ENCODE measurements around the gene CYP27B1. TPM values are rescaled to one million over a fixed set of nuclear protein-coding genes. Genes with fewer than 3 reads are reported as not detected.

CYP27B1 gene
- total RNA-seq, 4 donors from 2014 or later = 0.27 to 0.57 (median 0.31) TPM; not detected in 1

- no peak for ATAC-seq
- 43 to 61% methylated on average over 6 to 7 of the region's 21 CpGs for WGBS, 2 donors (ENCODE audit: low coverage in 1 of 2)
- no peak for TF ChIP-seq POLR2A (IDR thresholded peaks at IDR 0.05)
- TF ChIP-seq POLR2AphosphoS5 (IDR thresholded peaks at IDR 0.05) = no peak
- no peak for TF ChIP-seq EP300 (IDR thresholded peaks at IDR 0.05)
- no peak for TF ChIP-seq CTCF (IDR thresholded peaks at IDR 0.05)
- peaks cover 78% of the 10 kb centered on the region for H3K27me3 ChIP-seq
- no peaks in the 10 kb centered on the region for H3K9me3 ChIP-seq
- H3K36me3 ChIP-seq = no peaks in the 10 kb centered on the region
- no peak overlapping the region for H3K4me3 ChIP-seq
- H3K4me1 ChIP-seq = peaks cover 0 to 28% (median 4%) of the 10 kb centered on the region in 3 donors
- H3K27ac ChIP-seq = peak overlapping the region in 1 of 4 donors; percentile 74
These were observed 39.0 kb downstream of the CYP27B1 start for GRCh38 chr12:57727758-57728395.

DNA sequence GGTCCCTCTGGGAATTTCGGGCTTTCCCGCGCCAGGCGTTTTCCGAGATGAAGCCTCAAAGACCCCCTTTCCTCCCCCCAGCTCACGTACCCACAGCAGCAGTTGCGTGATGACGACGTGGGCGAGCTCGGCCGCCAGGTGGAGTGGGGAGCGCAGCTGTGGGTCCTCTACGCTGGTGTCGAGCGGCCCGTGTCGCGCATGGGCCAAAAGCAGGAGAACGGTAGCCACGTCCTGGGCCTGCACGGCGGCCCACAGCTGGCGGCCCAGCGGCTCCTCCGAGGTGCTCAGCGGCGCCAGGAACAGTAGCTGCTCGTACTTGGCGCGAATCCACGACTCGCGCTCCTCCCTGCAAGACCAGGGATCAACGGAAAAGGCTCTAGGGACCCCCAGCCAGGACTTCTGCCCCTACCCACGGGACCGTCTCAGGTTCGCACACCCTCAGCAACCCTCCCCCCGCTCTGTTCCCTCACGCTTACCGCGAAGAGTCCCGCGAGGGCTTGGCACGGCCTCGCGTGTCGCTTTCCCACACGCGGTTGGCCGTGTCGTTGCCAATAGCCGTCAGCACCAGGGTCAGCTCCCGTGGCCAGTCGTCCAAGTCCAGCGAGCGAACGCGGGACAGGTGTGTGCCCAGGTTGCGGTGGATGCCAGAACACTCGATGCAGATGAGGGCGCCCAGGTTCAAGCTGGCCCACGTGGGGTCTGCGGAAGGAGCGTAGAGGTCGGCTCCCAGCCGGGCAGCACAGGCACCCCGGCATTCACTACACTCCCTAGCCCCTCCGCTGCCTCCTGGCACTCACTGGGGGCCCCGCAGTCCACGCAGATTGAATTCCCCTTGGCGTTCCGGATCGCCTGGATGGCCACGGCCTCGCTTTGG, 39.8 kb downstream of the CYP27B1 start:
- Histone ChIP-seq H3K27me3 (peaks cover 70% of the 10 kb centered on the region), H3K27ac (peak overlapping the region in 2 of 4 donors; percentile 54 to 74), H3K36me3 (peaks cover 0 to under 1% of the 10 kb centered on the region in 2 donors), H3K4me1 (peaks cover 0 to 28% (median 4%) of the 10 kb centered on the region in 3 donors), H3K9me3 (no peaks in the 10 kb centered on the region), H3K4me3 (peak overlapping the region; percentile 12 to 74)
- TF ChIP-seq CTCF (IDR thresholded peaks at IDR 0.05) (peak in 3 of 4 experiments; percentile 44 to 47 (median 46)), POLR2AphosphoS5 (IDR thresholded peaks at IDR 0.05) (no peak)
- WGBS, 2 donors (ENCODE audit: low coverage in 1 of 2) = no CpG with 5 or more reads among the region's 76 CpGs
- peak; percentile 34 for ATAC-seq

DNA sequence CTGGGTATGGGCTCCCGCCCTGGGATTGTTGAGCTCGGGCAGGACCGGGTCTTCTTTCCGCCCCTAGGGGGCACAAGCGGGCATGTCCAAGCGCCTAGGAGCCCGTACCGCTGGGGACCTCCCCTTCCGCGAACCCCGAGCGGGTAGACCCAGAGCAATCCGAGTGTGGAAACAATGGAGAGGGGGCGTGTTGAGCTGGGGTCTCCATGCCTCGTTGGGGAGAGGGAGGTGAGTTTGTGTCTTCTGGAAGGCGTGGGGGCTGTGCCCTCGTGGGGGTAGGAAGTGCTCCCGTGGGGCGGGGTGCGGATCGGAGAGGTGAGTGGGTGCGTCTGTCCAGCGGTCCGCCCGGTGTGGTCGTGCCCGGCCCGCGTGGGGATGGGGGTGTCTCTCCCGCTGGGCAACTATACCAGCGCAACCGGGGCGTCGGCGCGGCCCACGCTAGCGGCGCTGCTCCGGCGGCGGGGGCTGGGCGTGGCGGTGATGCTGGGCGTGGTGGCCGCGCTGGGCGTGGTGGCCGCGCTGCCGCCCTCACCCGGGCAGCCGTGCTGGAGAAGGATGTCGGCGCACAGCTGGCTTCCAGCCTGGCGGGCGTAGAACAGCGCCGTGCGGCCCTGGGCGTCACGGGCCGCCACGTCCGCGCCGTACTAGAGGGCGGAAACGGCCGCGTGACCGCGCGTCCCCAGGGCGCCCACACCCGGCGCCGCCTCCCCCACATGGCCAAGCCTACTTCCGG, 40.6 kb downstream of the CYP27B1 start:
- peaks cover 0 to 9% of the 10 kb centered on the region in 2 donors for H3K36me3 ChIP-seq
- H3K9me3 ChIP-seq = no peaks in the 10 kb centered on the region
- H3K4me3 ChIP-seq = peak overlapping the region; percentile 12 to 74
- peak in 3 of 4 experiments; percentile 45 to 76 (median 58) for TF ChIP-seq CTCF (IDR thresholded peaks at IDR 0.05)
- no peak for TF ChIP-seq POLR2A (IDR thresholded peaks at IDR 0.05)
- WGBS, 2 donors (ENCODE audit: low coverage in 1 of 2) = no CpG with 5 or more reads among the region's 79 CpGs
- peak overlapping the region in 3 of 4 donors; percentile 54 to 74 (median 64) for H3K27ac ChIP-seq
- H3K27me3 ChIP-seq = peaks cover 62% of the 10 kb centered on the region
- H3K4me1 ChIP-seq = peaks cover 0 to 28% (median 4%) of the 10 kb centered on the region in 3 donors
- peak; percentile 82 for ATAC-seq

DNA sequence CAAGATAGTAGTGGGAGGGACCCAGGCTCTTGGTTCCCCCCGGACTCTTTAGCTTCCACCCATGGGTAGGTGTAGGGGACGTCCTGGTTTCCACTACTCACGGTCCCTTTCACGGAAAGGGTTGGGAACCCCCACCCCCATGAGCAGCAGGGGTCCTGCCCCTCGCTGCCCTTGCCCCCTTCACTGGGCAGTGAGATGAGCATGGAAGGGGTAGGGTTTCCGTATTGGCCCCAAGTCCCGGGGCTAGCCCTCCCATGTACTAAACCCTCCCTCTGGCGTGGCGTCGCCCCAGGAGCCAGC, 41.1 kb downstream of the CYP27B1 start:
- Histone ChIP-seq H3K9me3 (no peaks in the 10 kb centered on the region), H3K36me3 (peaks cover 0 to 14% of the 10 kb centered on the region in 2 donors), H3K4me3 (peak overlapping the region in 1 of 2 donors; percentile 74), H3K27me3 (peaks cover 57% of the 10 kb centered on the region), H3K4me1 (peaks cover 0 to 28% (median 4%) of the 10 kb centered on the region in 3 donors), H3K27ac (peak overlapping the region in 1 of 4 donors; percentile 74)
- WGBS, 2 donors (ENCODE audit: low coverage in 1 of 2) = no CpG with 5 or more reads among the region's 10 CpGs
- TF ChIP-seq POLR2A (IDR thresholded peaks at IDR 0.05) = no peak
- no peak for TF ChIP-seq EP300 (IDR thresholded peaks at IDR 0.05)
- TF ChIP-seq POLR2AphosphoS5 (IDR thresholded peaks at IDR 0.05) = no peak
- TF ChIP-seq CTCF (IDR thresholded peaks at IDR 0.05) = no peak
- no peak for ATAC-seq

All from gastroesophageal sphincter (tissue), 4 donors.